ENCODE results near the gene CD8B.
"Not testable (repeated sequence)": the region's sequence is repeated elsewhere in the genome, so short reads cannot be mapped to it uniquely, and the experiment has no call there.

Gene CD8B

GRCh38 chr2:86861628-86862379, at the start of gene CD8B:
Gene CD8B (minus strand): TSS chr2:86861886. CDS start chr2:86861865, 21 bp downstream.
- DNase-seq (ENCODE audit: low read depth in 2 of 2): not testable (repeated sequence)

DNA sequence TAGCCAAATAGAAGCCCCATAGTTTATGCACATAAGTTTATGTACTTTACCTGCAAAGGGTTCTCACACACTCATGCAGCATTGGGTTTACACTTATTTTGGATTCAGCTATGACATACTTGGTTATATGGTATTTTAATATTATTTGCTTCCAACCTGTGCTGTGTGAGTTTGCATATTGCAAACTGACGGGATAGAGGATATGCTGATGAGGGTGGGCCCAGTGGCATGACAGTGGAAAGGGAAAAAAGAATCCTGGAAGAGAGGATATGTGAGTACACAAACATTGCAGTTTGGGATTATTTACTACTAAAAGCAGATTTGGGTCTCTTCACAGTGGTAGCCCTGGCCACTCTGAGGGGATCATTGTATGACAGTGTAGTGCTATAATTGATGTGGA, 44.2 kb upstream of the CD8B start:
- DNase-seq (ENCODE audit: low read depth in 2 of 2): not testable (repeated sequence)

DNA sequence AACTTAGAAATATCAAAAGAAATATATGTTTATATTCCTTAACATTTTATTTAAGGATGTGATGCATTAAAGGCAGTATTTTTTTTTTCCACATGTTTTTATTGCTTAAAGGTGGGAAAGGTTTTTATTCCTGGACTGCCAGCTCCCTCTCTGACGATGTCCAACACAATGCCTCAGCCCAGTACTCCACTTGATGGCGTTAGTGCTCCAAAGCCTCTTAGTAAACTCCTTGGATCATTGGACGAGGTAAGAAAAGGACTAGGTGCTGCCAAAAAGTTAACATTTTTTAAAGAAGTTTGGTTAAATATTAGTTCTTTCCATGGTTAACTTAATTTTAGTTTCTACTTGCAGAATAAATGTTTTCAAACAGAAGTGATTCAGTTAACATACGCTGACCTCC, 39.0 kb upstream of the CD8B start:
- not testable (repeated sequence) for DNase-seq (ENCODE audit: low read depth in 2 of 2)

DNA sequence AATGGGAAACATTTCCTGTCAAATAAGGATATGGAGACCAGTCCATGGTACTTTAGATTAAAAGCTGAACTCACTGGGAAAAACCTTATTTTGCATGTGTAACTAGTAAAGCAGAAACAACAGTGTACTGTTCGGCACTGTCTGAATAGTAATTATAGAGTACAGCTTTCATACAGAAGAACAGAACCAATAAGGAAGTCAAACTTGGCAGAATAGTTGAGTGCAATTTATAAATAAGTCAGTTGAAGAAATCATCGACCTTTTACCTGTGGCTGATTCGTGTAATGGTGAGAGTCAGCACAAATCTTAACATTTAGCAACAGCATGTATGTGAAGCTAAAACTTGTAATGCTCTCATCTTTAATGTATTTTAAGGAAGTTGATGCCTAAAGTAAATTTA, 24.3 kb upstream of the CD8B start:
- DNase-seq (ENCODE audit: low read depth in 2 of 2): not testable (repeated sequence)

DNA sequence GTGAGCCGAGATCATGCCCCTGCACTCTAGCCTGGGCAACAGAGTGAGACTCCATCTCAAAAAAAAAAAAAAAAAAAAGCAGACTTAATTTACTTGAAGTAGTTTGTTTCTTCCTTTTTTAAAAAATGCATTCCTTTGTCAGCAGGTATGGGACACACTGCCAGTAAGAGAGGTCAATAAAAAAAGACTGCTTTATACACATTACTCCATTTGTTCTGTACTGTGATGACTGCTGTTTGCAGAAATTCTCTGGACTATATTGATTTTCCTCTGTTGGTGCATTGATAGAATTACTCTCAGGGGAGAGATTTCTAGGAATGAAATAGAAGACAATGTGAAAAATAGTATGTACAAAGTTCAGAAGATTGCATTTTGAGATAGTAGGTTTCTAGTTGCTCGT, 21.2 kb upstream of the CD8B start:
- not testable (repeated sequence) for DNase-seq (ENCODE audit: low read depth in 2 of 2)

- DNase-seq (ENCODE audit: low read depth in 2 of 2): not testable (repeated sequence)
Measured at GRCh38 chr2:86882118-86882665, 20.5 kb upstream of the CD8B start.

DNA sequence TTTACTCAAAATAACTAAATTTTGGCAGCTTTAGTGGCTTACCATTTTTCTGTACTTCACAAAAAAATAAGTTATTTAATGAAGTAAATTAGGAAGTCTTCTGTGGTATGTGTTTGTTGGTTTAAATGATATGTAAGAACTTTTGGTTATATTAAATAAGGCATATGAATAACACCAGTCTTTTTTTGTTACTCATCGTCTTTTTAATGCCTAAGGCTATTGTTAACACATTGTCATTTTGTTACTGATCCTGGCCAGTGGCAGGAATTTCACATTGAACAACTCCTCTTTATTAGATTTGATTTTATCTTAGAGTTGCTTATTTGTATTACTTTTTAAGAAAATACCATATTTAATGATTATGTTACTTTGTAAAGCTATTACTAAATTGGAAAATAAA, 17.3 kb upstream of the CD8B start:
- not testable (repeated sequence) for DNase-seq (ENCODE audit: low read depth in 2 of 2)

DNA sequence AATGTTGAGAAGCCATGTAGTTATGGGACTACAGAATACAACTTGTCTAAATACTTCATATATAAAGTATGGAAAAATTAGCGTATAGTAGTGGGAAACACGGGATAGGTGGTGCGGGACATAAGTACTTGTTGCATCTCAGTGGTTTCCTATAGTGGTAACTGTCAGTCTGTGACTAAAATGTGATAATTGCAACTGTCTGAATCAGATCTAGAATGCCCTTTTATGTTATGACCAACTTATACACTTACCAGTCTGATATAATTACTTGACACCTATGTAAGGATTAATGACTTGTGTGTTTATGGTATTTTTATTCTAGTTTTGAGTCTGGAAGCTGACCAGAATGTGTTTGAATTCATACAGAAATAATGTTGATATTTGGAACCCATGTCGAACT, 9.3 kb upstream of the CD8B start:
- DNase-seq (ENCODE audit: low read depth in 2 of 2): not testable (repeated sequence)

GRCh38 chr2:86868895-86869468, 7.3 kb upstream of the CD8B start:
- DNase-seq (ENCODE audit: low read depth in 2 of 2): not testable (repeated sequence)

DNA sequence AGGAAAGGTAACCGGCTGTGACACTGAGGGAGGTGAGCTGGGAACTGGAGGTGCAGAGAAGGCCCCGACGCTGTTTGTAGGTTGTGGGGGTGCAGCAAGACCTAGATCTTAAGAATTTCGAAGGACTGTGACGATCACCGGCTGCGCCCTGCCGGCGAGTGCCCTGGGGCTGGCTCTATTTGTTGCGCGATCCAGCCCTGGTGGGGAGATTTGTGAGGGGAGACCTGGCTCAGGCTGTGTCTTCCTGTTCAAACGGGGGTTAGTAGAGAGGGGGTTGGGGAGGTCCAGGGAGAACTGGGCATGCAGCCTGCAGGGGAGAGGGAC, 656 bp upstream of the CD8B start:
- not testable (repeated sequence) for DNase-seq (ENCODE audit: low read depth in 2 of 2)

- DNase-seq (ENCODE audit: low read depth in 2 of 2): not testable (repeated sequence)
Measured at GRCh38 chr2:86861175-86861574, 511 bp downstream of the CD8B start.

DNA sequence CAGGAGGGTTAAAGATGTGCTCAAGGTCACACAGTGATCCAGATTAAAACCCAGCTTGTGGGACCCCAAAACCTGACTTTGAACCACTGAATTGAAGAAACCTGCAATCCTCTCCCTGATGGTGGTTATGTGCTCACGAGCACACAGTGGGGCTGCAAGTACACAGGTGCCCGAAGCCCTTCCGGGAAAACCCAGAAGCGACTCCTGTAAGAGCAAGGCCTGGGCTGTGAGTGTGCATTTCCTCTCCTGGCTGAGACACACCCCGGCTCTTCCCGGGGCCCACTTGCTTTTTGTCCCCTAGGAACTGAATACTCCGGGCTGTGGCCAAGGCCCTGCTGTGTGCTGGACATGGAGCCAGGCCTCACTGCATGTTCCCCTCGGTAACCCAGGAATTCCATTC, 1.1 kb downstream of the CD8B start:
- DNase-seq (ENCODE audit: low read depth in 2 of 2): not testable (repeated sequence)

- DNase-seq (ENCODE audit: low read depth in 2 of 2): not testable (repeated sequence)
Measured at GRCh38 chr2:86857688-86858087, 4.0 kb downstream of the CD8B start.

GRCh38 chr2:86856498-86856897, 5.2 kb downstream of the CD8B start:
- DNase-seq (ENCODE audit: low read depth in 2 of 2): not testable (repeated sequence)

GRCh38 chr2:86855981-86856380, 5.7 kb downstream of the CD8B start:
- DNase-seq (ENCODE audit: low read depth in 2 of 2): not testable (repeated sequence)

- DNase-seq (ENCODE audit: low read depth in 2 of 2): not testable (repeated sequence)
Measured at GRCh38 chr2:86851581-86851980, 10.1 kb downstream of the CD8B start.

DNA sequence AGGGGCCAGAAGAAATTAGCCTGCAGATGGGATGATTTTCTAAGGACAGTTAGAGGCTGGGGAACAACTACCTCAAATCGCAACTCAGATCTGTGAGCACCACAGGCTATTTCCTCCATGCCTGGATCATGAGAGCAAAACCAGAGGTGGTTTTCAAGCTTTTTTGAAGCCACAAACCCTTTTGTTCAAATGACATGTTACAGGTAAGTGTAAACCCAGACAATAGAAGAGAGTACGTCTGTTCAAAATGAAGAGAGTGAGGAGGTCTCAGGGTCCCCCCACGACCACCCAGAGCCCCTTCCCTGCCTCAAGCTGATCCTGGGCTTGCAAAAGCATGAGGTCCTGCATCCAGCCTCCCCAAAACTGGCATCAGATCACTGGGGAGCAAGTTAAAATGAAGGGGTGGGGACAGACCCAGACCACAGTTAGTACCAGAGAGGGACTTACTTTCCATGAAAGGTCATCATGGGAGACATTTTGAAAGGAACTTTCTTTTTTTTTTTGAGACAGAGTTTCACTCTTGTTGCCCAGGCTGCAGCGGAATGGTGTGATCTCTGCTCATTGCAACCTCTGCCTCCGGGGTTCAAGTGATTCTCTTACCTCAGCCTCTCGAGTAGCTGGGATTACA, 19.0 kb downstream of the CD8B start:
- not testable (repeated sequence) for DNase-seq (ENCODE audit: low read depth in 2 of 2)

DNA sequence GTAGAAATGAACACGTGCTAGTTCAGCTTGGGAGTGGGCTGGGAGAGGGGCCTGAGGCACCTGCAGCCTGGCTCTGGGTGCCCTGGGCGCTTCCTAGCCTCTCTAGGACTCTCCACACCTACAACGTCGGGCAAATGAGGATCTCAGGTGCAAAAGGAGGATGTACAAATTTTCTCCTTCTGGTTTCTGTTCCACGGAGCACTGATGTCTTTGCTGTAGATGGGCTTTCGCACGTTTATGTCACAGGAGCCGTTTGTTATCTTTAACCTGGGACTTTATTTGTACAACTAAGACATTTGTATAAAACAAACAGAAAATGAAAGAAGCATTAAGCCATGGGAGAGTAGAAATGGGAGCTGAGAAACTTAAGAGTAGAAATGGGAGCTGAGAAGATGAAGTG, 20.4 kb downstream of the CD8B start:
- not testable (repeated sequence) for DNase-seq (ENCODE audit: low read depth in 2 of 2)

- not testable (repeated sequence) for DNase-seq (ENCODE audit: low read depth in 2 of 2)
Measured at GRCh38 chr2:86839871-86840548, 21.7 kb downstream of the CD8B start.

GRCh38 chr2:86839455-86839854, 22.2 kb downstream of the CD8B start:
- not testable (repeated sequence) for DNase-seq (ENCODE audit: low read depth in 2 of 2)

- not testable (repeated sequence) for DNase-seq (ENCODE audit: low read depth in 2 of 2)
Measured at GRCh38 chr2:86837714-86838113, 24.0 kb downstream of the CD8B start.

Measured in activated CD4-positive, alpha-beta T cell treated with anti-CD3 and anti-CD28 coated beads for 24 hours (primary cell).